Gastrocnemius medialis (tissue), 4 donors: ENCODE data around the gene CHRNA4. TPM values are rescaled to one million over a fixed set of nuclear protein-coding genes. Genes with fewer than 3 reads are reported as not detected.

Source experiments
- ATAC-seq, 2 donors: fragments of 150-250 bp; one replicate each; pipeline ENCODE4 v1.9.1; 2016
- DNase-seq, 2 donors: peaks; one replicate each; pipeline ENCODE4 v3.0.0-alpha.2; 2019
- H3K27ac ChIP-seq, 4 donors: fragments of 200-600 bp; sonication (generic); 1 replicate in 1 of 4; 2 replicates in 3 of 4; pipeline ENCODE4 v1.5.1; 2016 to 2018; ENCODE audit warnings: mild to moderate bottlenecking in 2 of 4, moderate library complexity in 1 of 4
- H3K27me3 ChIP-seq, 3 donors: fragments of 200-600 bp; sonication (generic) in 2 of 3; 1 replicate in 1 of 3; 2 replicates in 2 of 3; pipeline versions ENCODE4 v1.5.1 to v1.6.0; 2016 to 2019; ENCODE audit warnings: mild to moderate bottlenecking in 1 of 3, moderate library complexity in 1 of 3
- H3K36me3 ChIP-seq, 2 donors: fragments of 200-600 bp; sonication (generic) in 1 of 2; one replicate each; pipeline ENCODE4 v1.5.1; 2017 to 2018
- H3K4me1 ChIP-seq, 2 donors: fragments of 200-600 bp; sonication (generic) in 1 of 2; one replicate each; pipeline ENCODE4 v1.5.1; 2016 to 2017; ENCODE audit warnings: mild to moderate bottlenecking in 2 of 2
- H3K4me3 ChIP-seq, 4 donors: fragments of 200-600 bp; sonication (generic) in 3 of 4; 1 replicate in 1 of 4; 2 replicates in 3 of 4; pipeline ENCODE4 v1.5.1; 2016 to 2019; ENCODE audit warnings: mild to moderate bottlenecking in 2 of 4
- H3K9me3 ChIP-seq, 3 donors: fragments of 200-600 bp; sonication (generic) in 2 of 3; 1 replicate in 1 of 3; 2 replicates in 2 of 3; pipeline ENCODE4 v1.5.1; 2016 to 2019
- CTCF ChIP-seq, 5 experiments: fragments of 450-650 bp in 3 of 5; fragments of 200-600 bp in 2 of 5; sonication (generic) in 2 of 5; IDR thresholded peaks in 4 of 5; conservative IDR thresholded peaks in 1 of 5; 1 replicate in 4 of 5; 2 replicates in 1 of 5; pipeline ENCODE4 v1.5.1; 2016 to 2019; ENCODE audit warnings: antibody characterized with exemption in 5 of 5, mild to moderate bottlenecking in 3 of 5, moderate library complexity in 3 of 5
- POLR2A ChIP-seq, 2 donors: fragments of 450-650 bp; IDR thresholded peaks; one replicate each; pipeline ENCODE4 v1.6.1; 2017; ENCODE audit warnings: antibody characterized with exemption in 2 of 2, mild to moderate bottlenecking in 2 of 2, moderate library complexity in 2 of 2
- in situ Hi-C, 4 donors: fragments of 200-750 bp; cut with MboI; loops; one replicate each; pipeline versions ENCODE4 v1.15.0 to v1.8.0; 2017; ENCODE audit warnings: low sequenced_read_pairs in 4 of 4
- intact Hi-C: fragments of 100-400 bp; cut with DNase I; formaldehyde crosslinking; loops from one replicate; pipeline ENCODE4 v1.15.1; 2023; ENCODE audit warnings: low total_unique reads
- total RNA-seq, 4 donors: library from RNA; depleted of rRNA; stranded (reverse); fragments of >200 nt; gene quantifications; one replicate each; pipeline versions ENCODE4 v1.1.0 to v1.2.3, GENCODE V29; 2016

CHRNA4 gene
- total RNA-seq, 4 donors from 2014 or later, result not detected

DNA sequence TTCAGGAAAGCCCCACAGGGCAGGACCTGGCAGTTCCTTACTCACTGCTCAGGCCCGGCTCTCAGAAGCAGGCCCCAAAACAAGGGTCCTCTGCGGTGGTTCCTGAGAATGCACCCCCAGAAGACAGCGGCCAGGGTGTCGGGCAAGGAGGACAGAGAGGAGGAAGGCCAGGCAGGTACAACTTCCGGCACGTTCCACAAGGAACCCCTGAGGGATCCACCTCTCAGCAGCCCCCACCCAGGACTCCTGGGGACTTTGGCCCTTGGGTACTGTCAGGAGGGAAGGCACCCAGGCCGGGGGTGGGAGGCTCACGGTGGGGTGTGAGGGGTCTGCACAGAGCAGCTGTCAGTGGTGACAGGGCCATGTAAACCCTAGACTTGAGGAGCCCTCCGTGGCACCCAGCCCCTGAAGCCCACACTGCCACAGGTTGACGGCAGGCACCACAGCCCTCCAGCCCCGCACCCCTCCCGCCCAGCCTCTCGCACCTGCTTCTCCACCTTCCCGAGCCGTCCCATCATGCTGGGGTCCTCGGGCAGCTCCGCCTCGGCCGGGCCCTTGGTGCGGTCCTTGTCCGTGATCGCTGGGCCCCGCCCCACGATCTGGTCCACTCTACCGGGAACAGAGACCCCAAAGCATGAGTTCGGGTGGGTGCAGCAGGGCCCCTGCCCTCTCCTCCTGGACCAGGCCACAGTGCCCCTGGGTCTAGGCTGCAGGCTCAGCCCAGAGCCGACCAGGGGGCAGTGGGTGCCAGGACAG lies 47.0 kb upstream of the CHRNA4 start:
- Histone ChIP-seq H3K9me3 (no peaks in the 10 kb centered on the region), H3K36me3 (no peaks in the 10 kb centered on the region), H3K27ac (no peak overlapping the region), H3K27me3 (peaks cover 12 to 27% (median 24%) of the 10 kb centered on the region in 3 donors), H3K4me3 (no peak overlapping the region), H3K4me1 (no peaks in the 10 kb centered on the region)
- ATAC-seq (no peak), DNase-seq (no peak)
- in situ Hi-C loops, result no loop called here
- intact Hi-C loops, result no loop called here
- TF ChIP-seq POLR2A (IDR thresholded peaks at IDR 0.05) (no peak), CTCF (IDR thresholded peaks at IDR 0.05 in 4 of 5, conservative IDR thresholded peaks at IDR 0.05 in 1 of 5) (no peak)

DNA sequence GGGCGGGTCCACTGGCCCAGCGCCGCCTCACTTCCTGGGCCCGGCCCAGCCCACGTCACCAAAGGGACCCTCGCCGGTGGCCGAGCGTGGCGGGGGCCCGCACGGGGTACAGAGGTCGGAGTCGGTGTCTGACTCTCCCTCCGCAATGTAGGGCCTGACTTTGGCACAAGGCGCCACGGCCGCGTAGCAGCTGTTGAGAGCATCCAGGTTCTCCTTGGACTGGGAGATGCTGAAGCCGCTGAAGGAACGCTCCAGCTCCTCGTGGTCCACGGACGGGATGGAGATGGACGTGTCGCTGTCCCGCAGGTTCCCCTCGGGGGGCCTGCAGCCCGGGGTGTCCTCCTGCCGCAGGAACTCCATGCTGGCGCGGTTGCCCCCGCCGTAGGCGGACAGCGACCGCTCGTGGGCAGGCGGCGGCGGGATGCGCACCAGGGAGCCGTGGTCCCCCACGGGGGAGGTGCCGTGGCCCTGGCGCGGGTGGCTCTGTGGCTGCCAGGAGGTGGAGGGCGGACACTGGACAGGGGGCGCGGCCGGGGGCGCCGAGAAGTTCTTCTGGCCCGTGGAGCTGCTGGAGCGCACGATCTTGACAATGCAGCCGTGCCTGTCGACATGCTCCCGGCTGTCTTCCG lies 45.6 kb upstream of the CHRNA4 start:
- TF ChIP-seq CTCF (IDR thresholded peaks at IDR 0.05 in 4 of 5, conservative IDR thresholded peaks at IDR 0.05 in 1 of 5), result no peak
- no peak for TF ChIP-seq POLR2A (IDR thresholded peaks at IDR 0.05)

DNA sequence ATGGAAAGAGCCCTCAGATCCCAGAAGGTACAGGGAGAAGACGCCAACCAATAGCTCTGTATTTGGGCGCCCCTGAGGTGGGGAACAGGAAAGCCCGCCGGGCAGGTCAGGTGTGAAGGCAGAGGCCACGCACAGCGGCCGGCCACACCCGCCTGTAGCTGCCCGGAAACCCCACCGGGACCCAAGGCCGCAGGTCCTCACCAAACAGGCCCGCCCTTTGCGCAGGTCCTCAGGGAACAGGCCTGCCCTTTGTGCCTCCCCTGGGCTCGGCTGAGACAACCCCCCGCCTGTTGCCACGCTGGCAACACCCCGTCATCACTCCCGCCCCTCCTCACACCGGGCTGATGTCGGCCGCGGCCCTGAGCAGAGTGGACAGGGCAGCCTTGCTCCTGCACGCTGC lies 44.9 kb upstream of the CHRNA4 start:
- DNase-seq (no peak), ATAC-seq (no peak)
- TF ChIP-seq CTCF (IDR thresholded peaks at IDR 0.05 in 4 of 5, conservative IDR thresholded peaks at IDR 0.05 in 1 of 5) (no peak), POLR2A (IDR thresholded peaks at IDR 0.05) (no peak)
- H3K9me3 ChIP-seq, result no peaks in the 10 kb centered on the region
- H3K4me1 ChIP-seq, result no peaks in the 10 kb centered on the region
- H3K4me3 ChIP-seq, result no peak overlapping the region
- no peaks in the 10 kb centered on the region for H3K36me3 ChIP-seq
- intact Hi-C loops, result no loop called here
- in situ Hi-C loops, result no loop called here
- H3K27ac ChIP-seq, result no peak overlapping the region
- H3K27me3 ChIP-seq, result peaks cover 9 to 12% (median 11%) of the 10 kb centered on the region in 3 donors

More for the DNA sequence above, 45.6 kb upstream of the CHRNA4 start:
- ATAC-seq, result no peak
- DNase-seq, result no peak
- Histone ChIP-seq H3K27ac (no peak overlapping the region), H3K9me3 (no peaks in the 10 kb centered on the region), H3K36me3 (no peaks in the 10 kb centered on the region), H3K4me1 (no peaks in the 10 kb centered on the region), H3K4me3 (no peak overlapping the region), H3K27me3 (peaks cover 15 to 19% (median 16%) of the 10 kb centered on the region in 3 donors)
- in situ Hi-C loops (no loop called here), intact Hi-C loops (no loop called here)

DNA sequence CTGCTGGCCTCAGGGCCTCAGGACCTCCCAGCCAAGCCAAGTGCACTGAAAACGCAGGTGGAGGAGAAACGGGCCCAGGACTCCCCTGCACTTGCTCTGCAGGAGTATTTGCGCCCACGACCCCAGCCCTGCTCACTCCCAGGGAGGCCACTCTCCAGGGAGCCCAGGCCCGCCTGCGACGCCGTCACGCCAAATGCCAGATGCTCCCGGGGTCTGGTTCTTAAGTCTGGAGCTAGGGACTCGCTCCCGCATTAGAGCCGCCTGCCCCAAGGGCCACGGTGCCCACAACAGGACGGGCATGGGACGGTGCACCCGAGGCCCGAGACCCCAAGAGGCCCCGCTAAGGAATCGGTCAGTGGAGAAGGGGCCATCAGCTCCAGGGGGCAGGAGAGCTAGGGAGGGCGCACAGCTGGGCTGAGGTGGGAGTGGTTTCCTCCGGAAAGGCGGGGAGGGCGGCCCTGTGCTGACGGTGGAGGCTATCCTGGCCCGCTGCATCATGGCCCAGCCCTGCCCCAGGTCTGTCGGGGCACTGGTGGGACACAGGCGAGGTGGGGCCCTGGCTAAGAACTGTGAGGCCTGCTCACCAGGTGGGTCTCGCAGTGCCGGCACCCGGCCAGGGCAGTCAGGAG lies 44.1 kb upstream of the CHRNA4 start:
- intact Hi-C loops, result no loop called here
- no peak for TF ChIP-seq POLR2A (IDR thresholded peaks at IDR 0.05)
- TF ChIP-seq CTCF (IDR thresholded peaks at IDR 0.05 in 4 of 5, conservative IDR thresholded peaks at IDR 0.05 in 1 of 5), result no peak
- in situ Hi-C loops, result no loop called here

More for the DNA sequence above, 44.1 kb upstream of the CHRNA4 start:
- no peaks in the 10 kb centered on the region for H3K36me3 ChIP-seq
- no peaks in the 10 kb centered on the region for H3K9me3 ChIP-seq
- no peak overlapping the region for H3K27ac ChIP-seq
- no peaks in the 10 kb centered on the region for H3K4me1 ChIP-seq
- H3K4me3 ChIP-seq, result no peak overlapping the region
- DNase-seq, result no peak
- peaks cover 2 to 14% (median 7%) of the 10 kb centered on the region in 3 donors for H3K27me3 ChIP-seq
- ATAC-seq, result no peak
